GM18858 (cell line): Measurements from ENCODE around the gene AAGAB.

Experiments
- ATAC-seq: cut with Tn5 transposase; IDR thresholded peaks from one replicate; pipeline ENCODE4 v1.9.1; 2021; ENCODE audit not compliant: unreplicated experiment

AAGAB gene

GRCh38 chr15:67190326-67190725 is 64.1 kb downstream of the AAGAB start:
- no peak for ATAC-seq

GRCh38 chr15:67189326-67190051 is 65.0 kb downstream of the AAGAB start:
- no peak for ATAC-seq

- ATAC-seq, result no peak
Measured at GRCh38 chr15:67188551-67189218, 65.8 kb downstream of the AAGAB start.

- no peak for ATAC-seq
Measured at GRCh38 chr15:67187351-67187854, 67.1 kb downstream of the AAGAB start.

GRCh38 chr15:67186688-67187087 is 67.8 kb downstream of the AAGAB start:
- no peak for ATAC-seq

GRCh38 chr15:67186226-67186649 is 68.2 kb downstream of the AAGAB start:
- no peak for ATAC-seq

GRCh38 chr15:67185621-67186225 is 68.7 kb downstream of the AAGAB start:
- no peak for ATAC-seq

DNA sequence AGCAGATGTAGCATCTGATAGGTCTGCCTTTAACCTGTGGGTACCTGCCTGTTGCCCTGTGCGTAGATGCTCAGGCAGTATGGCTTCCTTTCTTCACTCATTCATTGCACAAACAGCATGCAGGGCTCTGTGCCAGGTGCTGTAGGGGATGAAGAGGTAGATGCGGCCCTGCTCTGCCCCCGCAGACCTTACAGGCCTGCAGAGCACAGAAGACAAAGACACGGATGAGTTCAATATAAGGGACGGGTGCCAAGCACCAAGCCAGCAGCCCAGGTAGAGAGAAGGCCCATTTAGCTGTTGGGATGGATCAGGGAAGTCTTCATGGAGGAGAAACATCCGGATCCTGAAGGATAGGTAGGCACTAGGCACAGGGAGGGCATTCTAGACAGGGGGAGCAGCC is 69.4 kb downstream of the AAGAB start:
- no peak for ATAC-seq

DNA sequence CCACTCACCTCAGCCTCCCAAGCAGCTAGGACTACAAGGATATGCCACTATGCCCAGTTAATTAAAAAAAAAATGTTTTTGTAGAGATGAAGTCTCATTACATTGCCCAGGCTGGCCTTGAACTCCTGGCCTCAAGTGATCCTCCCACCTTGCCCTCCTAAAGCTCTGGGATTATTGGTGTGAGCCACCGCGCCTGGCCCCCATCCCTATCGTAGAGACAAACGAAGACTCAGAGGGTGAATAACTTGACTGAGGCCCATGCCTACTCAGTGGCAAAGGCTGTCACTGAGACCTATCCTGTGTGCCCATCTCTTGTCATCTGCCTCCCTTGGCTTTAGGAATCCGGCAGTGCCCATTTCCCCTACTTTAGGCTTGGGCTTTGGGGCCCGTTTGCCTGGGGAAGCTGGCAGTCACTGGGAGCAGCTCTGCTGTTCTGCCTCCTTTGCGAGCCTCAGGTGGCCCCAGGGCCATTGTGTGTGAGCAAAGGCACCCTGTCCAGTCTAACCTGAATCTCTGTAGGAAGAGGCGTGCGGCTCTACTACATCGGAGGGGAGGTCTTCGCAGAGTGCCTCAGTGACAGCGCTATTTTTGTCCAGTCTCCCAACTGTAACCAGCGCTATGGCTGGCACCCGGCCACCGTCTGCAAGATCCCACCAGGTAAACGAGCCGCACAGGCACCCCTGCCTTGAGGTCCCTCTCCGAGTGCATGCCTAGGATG is 70.1 kb downstream of the AAGAB start:
- no peak for ATAC-seq

DNA sequence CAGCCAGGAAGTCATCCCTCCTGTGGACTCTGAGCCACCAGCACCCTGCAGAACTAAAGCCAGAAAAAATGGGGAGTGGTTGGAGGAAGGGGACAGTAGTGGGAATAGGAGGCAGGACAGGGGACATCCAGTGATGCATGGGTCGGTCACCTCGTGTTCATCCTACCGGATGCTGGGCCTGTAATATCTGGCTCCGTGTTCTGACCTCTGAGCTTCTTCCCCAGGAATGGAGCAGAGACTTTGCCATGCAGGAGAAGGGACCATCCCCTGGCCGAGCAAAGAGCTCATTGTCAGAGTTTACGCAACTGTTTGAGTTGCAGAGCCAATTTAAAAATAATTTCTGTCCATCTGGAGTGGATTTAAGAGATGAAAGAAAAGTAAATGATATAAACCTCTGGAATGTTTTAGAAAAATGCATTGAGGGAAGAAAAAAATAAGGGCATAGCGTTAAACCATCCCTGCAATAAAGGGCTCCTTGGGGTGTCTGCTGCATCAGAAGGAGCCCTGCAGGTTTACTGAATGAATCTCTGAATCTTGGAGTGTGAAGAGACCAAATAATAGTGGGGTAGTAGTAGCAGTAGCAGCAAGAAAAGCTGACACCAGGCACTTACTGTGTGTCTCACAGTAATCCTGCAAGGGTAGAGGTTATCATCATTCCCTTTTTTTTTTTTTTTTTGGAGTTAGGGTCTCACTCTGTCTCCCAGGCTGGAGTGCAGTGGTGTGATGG is 70.9 kb downstream of the AAGAB start:
- no peak for ATAC-seq

DNA sequence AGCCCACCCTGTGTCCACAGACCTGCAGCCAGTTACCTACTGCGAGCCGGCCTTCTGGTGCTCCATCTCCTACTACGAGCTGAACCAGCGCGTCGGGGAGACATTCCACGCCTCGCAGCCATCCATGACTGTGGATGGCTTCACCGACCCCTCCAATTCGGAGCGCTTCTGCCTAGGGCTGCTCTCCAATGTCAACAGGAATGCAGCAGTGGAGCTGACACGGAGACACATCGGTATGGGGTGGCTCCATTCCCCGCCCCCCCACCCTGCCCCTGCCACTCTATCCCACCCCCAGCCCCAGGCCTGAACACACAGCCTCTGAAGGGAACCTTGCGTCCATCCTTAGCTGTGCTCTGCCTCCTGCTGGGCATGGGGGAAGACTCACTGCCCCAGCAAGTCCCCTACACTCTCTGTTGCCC is 73.2 kb downstream of the AAGAB start:
- ATAC-seq, result no peak

DNA sequence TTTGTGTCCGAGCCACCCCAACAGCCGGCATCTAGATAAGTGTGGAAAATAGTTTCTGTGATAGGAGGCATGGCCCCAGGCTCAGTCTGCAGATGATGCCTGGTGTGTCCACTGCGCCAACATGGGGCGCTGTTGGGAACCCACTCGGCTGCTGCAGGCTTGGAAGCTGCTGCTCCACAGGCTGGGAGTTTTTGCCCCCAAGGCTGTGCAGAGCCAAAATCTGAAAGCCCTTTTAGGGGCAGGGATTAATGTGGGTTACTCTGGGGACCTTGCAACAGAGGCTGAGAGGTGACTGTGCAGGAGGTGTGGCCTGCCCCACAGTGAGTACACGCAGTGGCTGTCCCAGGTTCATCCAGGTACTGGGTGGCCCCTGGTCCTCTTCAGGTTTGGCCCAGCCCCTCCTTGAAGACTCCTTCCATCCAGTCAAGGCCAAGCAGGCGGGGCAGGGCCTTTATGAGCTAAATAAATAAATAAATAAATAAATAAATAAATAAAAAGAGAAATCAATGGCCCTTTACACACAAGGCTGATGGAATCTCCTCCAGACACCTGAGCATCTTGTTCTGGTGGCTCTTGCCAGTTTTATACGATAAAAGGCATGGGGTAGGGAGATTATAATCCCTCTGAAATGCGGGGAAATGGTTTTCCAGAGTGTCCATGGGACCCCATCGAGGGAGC is 73.8 kb downstream of the AAGAB start:
- no peak for ATAC-seq

DNA sequence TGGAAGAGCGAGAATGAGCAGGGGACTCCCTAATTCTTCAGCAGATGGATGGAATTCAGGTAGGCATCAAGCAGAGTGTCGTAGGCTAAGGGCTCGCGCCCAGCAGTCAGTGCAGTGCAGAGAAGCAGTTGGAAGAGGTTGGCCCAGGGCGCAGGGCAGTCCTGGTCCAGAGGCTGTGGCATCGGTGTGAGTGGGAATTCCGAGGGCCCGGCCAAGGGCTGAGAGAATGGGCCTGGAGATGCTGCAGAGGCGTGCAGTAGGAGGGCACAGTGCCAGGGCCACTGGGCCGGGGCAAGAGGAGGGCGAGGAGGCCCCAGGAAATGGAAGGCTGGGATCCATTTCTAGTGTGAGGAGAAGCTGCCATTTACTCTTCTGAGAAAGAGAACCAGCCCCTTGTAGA is 74.4 kb downstream of the AAGAB start:
- ATAC-seq, result no peak

DNA sequence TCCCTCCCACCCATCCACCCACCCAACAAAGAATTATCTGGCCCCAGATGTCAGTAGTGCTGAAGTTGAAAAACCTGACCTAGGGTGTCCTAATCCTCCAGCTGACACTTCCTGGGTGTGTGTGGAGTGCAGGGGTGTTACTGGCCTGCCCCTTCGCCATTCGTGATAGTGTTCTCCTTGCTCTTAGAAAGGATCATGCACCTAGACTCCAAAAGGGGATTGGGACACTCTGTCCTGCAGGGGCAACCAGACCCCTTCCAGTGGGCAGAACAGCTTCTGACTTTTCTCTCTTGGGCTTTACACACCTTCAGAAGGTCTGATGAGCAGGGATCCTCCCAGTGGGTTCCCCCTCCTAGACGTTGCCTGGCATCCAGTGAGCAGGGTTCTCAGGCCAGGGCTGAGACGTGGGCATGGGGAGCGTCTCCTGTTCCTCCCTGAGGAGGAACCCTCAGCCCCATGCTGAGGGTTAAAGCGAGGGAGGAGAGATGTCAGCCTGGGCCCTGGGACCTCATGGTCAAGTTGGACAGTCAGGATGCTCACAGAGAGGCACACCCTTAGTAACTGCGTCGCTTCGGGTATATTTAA is 75.0 kb downstream of the AAGAB start:
- ATAC-seq, result no peak

- ATAC-seq, result no peak
Measured at GRCh38 chr15:67178569-67179210, 75.8 kb downstream of the AAGAB start.

DNA sequence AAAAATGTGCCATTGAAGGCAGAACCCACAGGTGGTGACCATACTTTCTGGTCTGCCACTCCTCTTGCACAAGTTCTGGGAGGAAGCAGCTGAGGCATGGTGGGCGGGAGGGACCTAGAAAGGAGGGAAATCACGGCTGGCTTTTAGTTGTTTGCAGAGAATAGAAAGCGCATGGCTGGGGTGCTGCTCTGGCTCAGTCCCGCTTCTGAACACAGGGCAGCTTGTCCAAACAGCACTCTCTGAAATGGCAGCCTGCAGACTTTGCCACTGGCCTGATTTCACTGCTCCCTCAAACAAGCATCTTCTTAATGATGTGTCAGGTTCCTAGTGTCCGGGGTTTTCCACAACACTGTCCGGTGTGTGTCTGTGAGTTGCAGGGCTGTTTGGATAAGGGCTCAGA is 76.7 kb downstream of the AAGAB start:
- ATAC-seq, result no peak

DNA sequence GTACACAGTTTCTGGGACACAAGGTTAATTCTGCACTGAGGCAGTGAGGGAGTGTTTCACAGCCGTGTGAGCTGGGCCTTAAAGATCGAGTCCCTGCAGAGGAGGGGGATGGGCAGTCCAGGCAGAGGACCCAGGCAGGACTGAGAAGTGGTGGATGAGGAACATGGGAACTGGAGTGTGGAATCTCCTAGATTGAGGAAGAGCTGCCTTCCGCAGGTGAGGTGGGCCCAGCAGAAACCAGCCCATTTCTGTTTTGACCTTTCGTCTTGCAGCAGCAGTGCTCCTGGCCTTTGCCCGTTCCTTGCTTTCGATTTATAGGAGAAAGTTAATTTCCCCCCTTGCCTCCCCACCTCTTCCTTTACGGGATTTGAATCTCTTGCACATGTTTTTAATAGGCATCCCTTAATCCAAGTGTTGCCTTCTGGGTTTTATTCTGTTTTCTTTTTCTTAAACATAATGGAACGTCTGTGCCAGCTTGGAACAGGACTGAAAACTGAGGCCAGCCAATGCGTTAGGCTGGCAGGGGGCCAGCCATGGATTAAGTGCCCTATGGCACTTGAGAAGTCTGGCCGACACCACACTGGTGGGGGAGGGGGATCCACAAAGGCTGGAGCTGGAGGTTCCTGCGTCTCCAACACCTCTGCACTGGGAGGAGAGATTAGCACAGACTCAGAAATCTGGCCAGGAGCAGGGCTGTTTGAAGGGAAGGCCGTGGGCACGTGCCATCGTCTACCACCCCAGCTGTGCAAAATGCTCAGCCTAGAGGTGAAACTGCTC is 78.1 kb downstream of the AAGAB start:
- no peak for ATAC-seq

DNA sequence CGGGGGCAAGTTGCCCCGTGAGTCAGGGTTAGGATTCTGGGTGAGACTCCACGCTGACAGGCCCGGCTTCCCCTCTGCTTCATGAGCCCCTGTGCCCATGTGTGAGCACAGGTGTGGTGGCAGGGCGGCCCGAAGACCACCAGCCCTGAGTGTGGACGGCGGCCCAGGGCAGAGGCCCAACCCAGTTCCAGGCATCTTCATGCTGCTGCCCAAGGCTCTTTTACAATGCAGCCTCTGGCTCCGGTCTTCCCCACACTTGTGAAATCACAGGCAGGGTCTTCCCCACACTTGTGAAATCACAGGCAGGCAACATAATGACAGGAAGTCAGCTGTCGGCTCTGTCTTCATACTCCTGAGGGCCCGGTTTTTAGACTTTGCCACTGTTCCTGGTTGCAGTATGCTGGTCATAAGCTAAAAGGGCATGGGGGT is 78.8 kb downstream of the AAGAB start:
- ATAC-seq, result no peak
